Neural cell (in vitro differentiated cells): ENCODE measurements around the gene ELOVL3. TPM values are rescaled to one million over a fixed set of nuclear protein-coding genes. Genes with fewer than 3 reads are reported as not detected.

ENCODE experiments used
- H2AFZ ChIP-seq: fragments of 200-600, 300-800 bp; sonication (generic), shearing (Covaris generic); 2 replicates; pipeline ENCODE4 v1.6.0; 2014; ENCODE audit warnings: low read depth, mild to moderate bottlenecking, antibody characterized with exemption, low read length, moderate library complexity
- H3F3A ChIP-seq: fragments of 200-600 bp; shearing (Covaris generic); 2 replicates; pipeline ENCODE4 v1.6.1; 2016; ENCODE audit warnings: mild to moderate bottlenecking, moderate library complexity, mixed read lengths, antibody characterized with exemption, low read length; ENCODE audit not compliant: insufficient read depth, poor library complexity, severe bottlenecking
- H3K27ac ChIP-seq: fragments of 200-600, 300-800 bp; sonication (generic), shearing (Covaris generic); 2 replicates; pipeline ENCODE4 v1.5.1; 2014; ENCODE audit warnings: mild to moderate bottlenecking, low read length, moderate library complexity
- H3K27me3 ChIP-seq: fragments of 300-800, 200-600 bp; sonication (generic), shearing (Covaris generic); 2 replicates; pipeline ENCODE4 v1.6.0; 2014; ENCODE audit warnings: mild to moderate bottlenecking, low read depth, low read length, moderate library complexity; ENCODE audit not compliant: insufficient read depth
- H3K36me3 ChIP-seq: fragments of 300-800, 200-600 bp; sonication (generic), shearing (Covaris generic); 2 replicates; pipeline ENCODE4 v1.5.1; 2014; ENCODE audit warnings: mild to moderate bottlenecking, antibody characterized with exemption, low read length, moderate library complexity; ENCODE audit not compliant: insufficient read depth
- H3K4me2 ChIP-seq: fragments of 300-800, 200-600 bp; sonication (generic), shearing (Covaris generic); 2 replicates; pipeline ENCODE4 v1.6.0; 2014; ENCODE audit warnings: mild to moderate bottlenecking, low read length
- H3K4me3 ChIP-seq: fragments of 300-800, 200-600 bp; sonication (generic), shearing (Covaris generic); 2 replicates; pipeline ENCODE4 v1.5.1; 2014; ENCODE audit warnings: mild to moderate bottlenecking, low read length, moderate library complexity
- H3K79me2 ChIP-seq: fragments of 200-600 bp; shearing (Covaris generic); replicated peaks from 2 replicates; pipeline ENCODE4 v1.6.0; 2014; ENCODE audit warnings: mild to moderate bottlenecking, low read length, moderate library complexity; ENCODE audit not compliant: insufficient read depth
- H3K9ac ChIP-seq: fragments of 300-800, 200-600 bp; sonication (generic), shearing (Covaris generic); 2 replicates; pipeline ENCODE4 v1.6.1; 2016; ENCODE audit warnings: mild to moderate bottlenecking, low read length, mixed read lengths
- H3K9me2 ChIP-seq: fragments of 200-600 bp; shearing (Covaris generic); 2 replicates; pipeline ENCODE4 v1.6.1; 2016; ENCODE audit warnings: mild to moderate bottlenecking, low read length, mixed read lengths; ENCODE audit not compliant: insufficient read depth
- H3K9me3 ChIP-seq: fragments of 200-600, 300-800 bp; sonication (generic), shearing (Covaris generic); 2 replicates; pipeline ENCODE4 v1.6.1; 2016; ENCODE audit warnings: mild to moderate bottlenecking, mixed run types, low read length, moderate library complexity, mixed read lengths
- H4K20me1 ChIP-seq: fragments of 200-600 bp; shearing (Covaris generic); 2 replicates; pipeline ENCODE4 v1.6.1; 2016; ENCODE audit warnings: mild to moderate bottlenecking, mixed run types; ENCODE audit not compliant: insufficient read depth
- CTCF ChIP-seq: fragments of 450-650 bp; IDR thresholded peaks from 2 replicates; pipeline ENCODE4 v1.5.1; 2014; ENCODE audit warnings: antibody characterized with exemption, mild to moderate bottlenecking, moderate library complexity; ENCODE audit not compliant: poor library complexity, severe bottlenecking
- EP300 ChIP-seq: fragments of 450-650 bp; conservative IDR thresholded peaks from 2 replicates; pipeline ENCODE4 v1.6.1; 2014; ENCODE audit warnings: antibody characterized with exemption, mild to moderate bottlenecking, moderate library complexity; ENCODE audit not compliant: poor library complexity, severe bottlenecking
- EZH2 ChIP-seq: fragments of 200-600, 300-800 bp; shearing (Covaris generic), sonication (generic); IDR thresholded peaks from 2 replicates; pipeline ENCODE4 v1.6.1; 2014; ENCODE audit warnings: antibody characterized with exemption, low read length, borderline replicate concordance, mild to moderate bottlenecking; ENCODE audit not compliant: insufficient read depth, poor library complexity, severe bottlenecking
- MXI1 ChIP-seq: fragments of 450-650 bp; conservative IDR thresholded peaks from 2 replicates; pipeline ENCODE4 v1.6.1; 2014; ENCODE audit warnings: antibody characterized with exemption, mild to moderate bottlenecking; ENCODE audit not compliant: poor library complexity, severe bottlenecking
- POLR2AphosphoS5 ChIP-seq: IDR thresholded peaks from 2 replicates; pipeline ENCODE4 v1.6.1; 2012
- RAD21 ChIP-seq: fragments of 450-650 bp; conservative IDR thresholded peaks from 2 replicates; pipeline ENCODE4 v1.6.1; 2014; ENCODE audit warnings: antibody characterized with exemption, mild to moderate bottlenecking, moderate library complexity
- REST ChIP-seq: IDR thresholded peaks from 2 replicates; pipeline ENCODE4 v1.6.1; 2012; ENCODE audit warnings: borderline replicate concordance
- SMC3 ChIP-seq: fragments of 450-650 bp; conservative IDR thresholded peaks from 2 replicates; pipeline ENCODE4 v1.6.1; 2014; ENCODE audit warnings: antibody characterized with exemption, mild to moderate bottlenecking, moderate library complexity; ENCODE audit not compliant: poor library complexity
- TAF1 ChIP-seq: IDR thresholded peaks from 2 replicates; pipeline ENCODE4 v1.6.1; 2012; ENCODE audit warnings: low read depth
- polyA plus RNA-seq: library from polyadenylated mRNA; depleted of rRNA; stranded (reverse); fragments of >200 nt; gene quantifications from 2 replicates; pipeline ENCODE4 v1.2.3, GENCODE V29; 2014

Gene ELOVL3
- polyA plus RNA-seq, 1 donor from 2014 or later, result not detected

GRCh38 chr10:102196893-102197292 lies 29.2 kb upstream of the ELOVL3 start:
- Histone ChIP-seq H3K36me3 (no peaks in the 10 kb centered on the region), H4K20me1 (no peaks in the 10 kb centered on the region), H3F3A (no peaks in the 10 kb centered on the region), H3K9me2 (no peaks in the 10 kb centered on the region), H3K79me2 (no peaks in the 10 kb centered on the region), H3K4me2 (no peak overlapping the region), H3K9ac (no peak overlapping the region), H3K9me3 (peaks cover 3% of the 10 kb centered on the region), H3K27me3 (no peaks in the 10 kb centered on the region), H2AFZ (no peak overlapping the region), H3K27ac (no peak overlapping the region), H3K4me3 (no peak overlapping the region)
- TF ChIP-seq EZH2 (no peak), POLR2AphosphoS5 (no peak), MXI1 (no peak), REST (no peak), RAD21 (no peak), TAF1 (no peak), EP300 (no peak), CTCF (no peak), SMC3 (no peak)

GRCh38 chr10:102198027-102198426 lies 28.1 kb upstream of the ELOVL3 start:
- Histone ChIP-seq H3K9me2 (no peaks in the 10 kb centered on the region), H3K27me3 (no peaks in the 10 kb centered on the region), H3K27ac (no peak overlapping the region), H3K9ac (no peak overlapping the region), H3K79me2 (no peaks in the 10 kb centered on the region), H3K9me3 (no peaks in the 10 kb centered on the region), H2AFZ (no peak overlapping the region), H3K4me2 (no peak overlapping the region), H3K4me3 (no peak overlapping the region), H4K20me1 (no peaks in the 10 kb centered on the region), H3K36me3 (no peaks in the 10 kb centered on the region), H3F3A (no peaks in the 10 kb centered on the region)
- TF ChIP-seq MXI1 (no peak), EZH2 (no peak), SMC3 (no peak), RAD21 (no peak), REST (no peak)
